K562 (cell line): ENCODE measurements around the gene FAM149A. TPM values are rescaled to one million over a fixed set of nuclear protein-coding genes. Genes with fewer than 3 reads are reported as not detected.

Experiments used
- ATAC-seq: fragments of 200-7000 bp; cut with Tn5 transposase; 3 replicates; pipeline ENCODE4 v1.9.1; 2020; ENCODE audit warnings: moderate library complexity
- BruUV-seq: library from RNA; stranded (reverse); fragments of 400-500 nt; replicated peaks from 2 replicates; lab custom pipeline; 2021; lab: Mats Ljungman, UMichigan
- CTCF ChIA-PET: fragments of 300-600 bp; formaldehyde crosslinking; extraction: SDS; loops from one replicate; lab custom pipeline; 2021; ENCODE audit warnings: low intra/inter-chr PET ratio; lab: Yijun Ruan, JAX
- POLR2A ChIA-PET: fragments of 300-600, 350-650 bp; sonication (Branson Sonifier 250); formaldehyde crosslinking; extraction: SDS; loops from one replicate; lab custom pipeline; 2021; ENCODE audit warnings: antibody characterized with exemption, inconsistent platforms; lab: Yijun Ruan, JAX
- DNase-seq, 4 experiments: peaks; one replicate each; pipeline versions ENCODE4 v3.0.0 to v3.0.0-alpha.2; 2011 to 2018; ENCODE audit warnings: low spot score in 3 of 4, mixed read lengths in 3 of 4; ENCODE audit errors: extremely low read depth in 1 of 4
- FAIRE-seq: peaks from 2 replicates; lab custom pipeline; 2011; peaks lifted over from hg19 to GRCh38; lab: Jason Lieb, UNC
- H2AFZ ChIP-seq: 2 replicates; pipeline ENCODE4 v1.6.0; 2011; ENCODE audit warnings: low read depth, low read length, control low read depth, inconsistent platforms
- H3K27ac ChIP-seq: fragments of 200-600 bp; 3 replicates; pipeline ENCODE4 v1.8.0; 2011; ENCODE audit warnings: low read depth, mild to moderate bottlenecking, control low read depth, inconsistent platforms, low read length, moderate library complexity, mixed read lengths; ENCODE audit errors: extremely low read depth
- H3K27me3 ChIP-seq, 2 experiments: fragments of 300-600 bp in 1 of 2; 2 replicates in 1 of 2; 3 replicates in 1 of 2; pipeline versions ENCODE4 v1.6.0 to v1.8.0; 2011; ENCODE audit warnings: inconsistent platforms in 2 of 2, low read length in 2 of 2, mild to moderate bottlenecking in 1 of 2, mixed read lengths in 1 of 2, moderate library complexity in 1 of 2; ENCODE audit not compliant: control insufficient read depth in 2 of 2, insufficient read depth in 2 of 2
- H3K36me3 ChIP-seq: fragments of 300-600 bp; 3 replicates; pipeline ENCODE4 v1.8.0; 2011; ENCODE audit warnings: mild to moderate bottlenecking, low read length, inconsistent platforms; ENCODE audit not compliant: control insufficient read depth, insufficient read depth
- H3K4me1 ChIP-seq, 2 experiments: fragments of 200-600 bp in 1 of 2; replicated peaks in 1 of 2; 2 replicates in 1 of 2; 3 replicates in 1 of 2; pipeline versions ENCODE4 v1.5.1 to v1.8.0; 2011; ENCODE audit warnings: inconsistent platforms in 2 of 2, low read length in 2 of 2, mild to moderate bottlenecking in 1 of 2, mixed read lengths in 1 of 2, moderate library complexity in 1 of 2; ENCODE audit not compliant: control insufficient read depth in 2 of 2, insufficient read depth in 2 of 2
- H3K4me2 ChIP-seq: 2 replicates; pipeline ENCODE4 v1.6.1; 2011; ENCODE audit warnings: low read length, control low read depth, inconsistent platforms, mixed read lengths; ENCODE audit not compliant: insufficient read depth
- H3K4me3 ChIP-seq: fragments of 200-600 bp; sonication (generic), shearing (Covaris generic); 2 replicates; pipeline ENCODE4 v1.5.1; 2016; ENCODE audit warnings: control low read depth, inconsistent platforms
- H3K79me2 ChIP-seq: fragments of 200-600 bp; 3 replicates; pipeline ENCODE4 v1.8.0; 2011; ENCODE audit warnings: low read length, inconsistent platforms; ENCODE audit not compliant: control insufficient read depth, insufficient read depth
- H3K9ac ChIP-seq, 2 experiments: 2 replicates each; pipeline versions ENCODE4 v1.6.0 to v1.6.1; 2011; ENCODE audit warnings: low read depth in 2 of 2, low read length in 2 of 2, control low read depth in 1 of 2, inconsistent platforms in 1 of 2, mild to moderate bottlenecking in 1 of 2, mixed read lengths in 1 of 2; ENCODE audit not compliant: insufficient read depth in 1 of 2
- H3K9me1 ChIP-seq: one replicate; pipeline ENCODE4 v1.6.0; 2011; ENCODE audit warnings: inconsistent platforms, mild to moderate bottlenecking, low read length, moderate library complexity; ENCODE audit not compliant: control insufficient read depth, insufficient read depth
- H3K9me3 ChIP-seq: replicated peaks from 2 replicates; pipeline ENCODE4 v1.5.1; 2011; ENCODE audit warnings: low read depth, low read length, inconsistent platforms; ENCODE audit not compliant: control insufficient read depth, insufficient read depth
- H4K20me1 ChIP-seq: replicated peaks from 2 replicates; pipeline ENCODE4 v1.6.1; 2011; ENCODE audit warnings: low read length, inconsistent platforms, mixed read lengths; ENCODE audit not compliant: control insufficient read depth, insufficient read depth
- ATF1 ChIP-seq, 2 experiments: fragments of 450-650 bp in 1 of 2; IDR thresholded peaks; 2 replicates each; pipeline ENCODE4 v1.6.1; 2016; ENCODE audit warnings: missing compliant biosample characterization in 1 of 2, missing genetic modification characterization in 1 of 2
- CBX2 ChIP-seq: fragments of 200-600 bp; sonication (generic); IDR thresholded peaks from one replicate; pipeline ENCODE4 v1.6.1; 2012; ENCODE audit warnings: mild to moderate bottlenecking, low read length, inconsistent platforms; ENCODE audit not compliant: insufficient read depth, poor library complexity, severe bottlenecking
- ETS1 ChIP-seq: conservative IDR thresholded peaks from 2 replicates; pipeline ENCODE4 v1.6.1; 2011; ENCODE audit warnings: low read depth, mild to moderate bottlenecking, low read length; ENCODE audit not compliant: control insufficient read depth
- FOS ChIP-seq: IDR thresholded peaks from 3 replicates; pipeline ENCODE4 v1.6.1; 2011; ENCODE audit not compliant: insufficient read length; ENCODE audit errors: extremely low read depth
- HINFP ChIP-seq: fragments of 450-650 bp; conservative IDR thresholded peaks from 2 replicates; pipeline ENCODE4 v1.6.1; 2016; ENCODE audit warnings: missing genetic modification characterization, low read depth, mild to moderate bottlenecking, control low read depth, missing compliant biosample characterization
- SMAD1 ChIP-seq: fragments of 150-350 bp; IDR thresholded peaks from 2 replicates; pipeline ENCODE4 v1.6.1; 2014; ENCODE audit warnings: low read length, low read depth; ENCODE audit not compliant: partially characterized antibody
- TEAD2 ChIP-seq: fragments of 450-650 bp; IDR thresholded peaks from 2 replicates; pipeline ENCODE4 v1.6.1; 2016; ENCODE audit warnings: missing genetic modification characterization, control low read depth, missing compliant biosample characterization
- ZFP1 ChIP-seq: fragments of 450-650 bp; formaldehyde crosslinking; IDR thresholded peaks from 2 replicates; pipeline ENCODE4 v1.4.0; 2020; ENCODE audit warnings: mild to moderate bottlenecking, mixed read lengths
- ZKSCAN3 ChIP-seq: fragments of 250-450 bp; sonication (Bioruptor Pico); IDR thresholded peaks from 2 replicates; pipeline ENCODE4 v1.4.0; 2020
- ZNF140 ChIP-seq: fragments of 250-450 bp; sonication (Bioruptor Pico); IDR thresholded peaks from 2 replicates; pipeline ENCODE4 v1.8.0; 2021; ENCODE audit warnings: moderate library complexity, mild to moderate bottlenecking, inconsistent platforms
- WGBS: fragments of 100-300 bp; shearing (Covaris generic); methylation state at CpG from one replicate; pipeline ENCODE4 v1.1.6; 2016; ENCODE audit warnings: low coverage, mixed read lengths; ENCODE audit not compliant: insufficient coverage; ENCODE audit errors: missing lambda C conversion rate; 5-methylcytosine and 5-hydroxymethylcytosine counted together
- in situ Hi-C: fragments of 300-500 bp; cut with MboI; formaldehyde crosslinking; loops from 4 replicates; pipeline ENCODE4 v1.15.0; 2018; ENCODE audit warnings: inconsistent platforms, mixed read lengths
- intact Hi-C: fragments of 100-400 bp; cut with micrococcal nuclease; formaldehyde crosslinking; loops from 2 replicates; pipeline ENCODE4 v1.14.2; 2022
- polyA plus RNA-seq, 8 experiments: library from polyadenylated mRNA; depleted of rRNA in 4 of 8; stranded (reverse) in 5 of 8; unstranded in 3 of 8; fragments of >200 nt; fragmentation: Nextera tagmentation in 2 of 8; fragmentation: Illumina TruSeq in 1 of 8; extraction: Ambion mirVana in 2 of 8; extraction: Trizol in 1 of 8; gene quantifications; 2 replicates each; pipeline versions ENCODE4 v1.2.1 to v1.2.3, GENCODE V29; 2011 to 2014; ENCODE audit warnings: inconsistent platforms in 1 of 8, missing spikeins in 1 of 8
- total RNA-seq, 7 experiments: library from RNA; depleted of rRNA in 6 of 7; stranded (reverse); fragments of >200 nt in 6 of 7; fragmentation: Illumina TruSeq in 2 of 7; extraction: Trizol in 2 of 7; gene quantifications; 2 replicates each; pipeline versions ENCODE4 v1.2.1 to v1.2.3, GENCODE V29; 2011 to 2021; ENCODE audit warnings: low replicate concordance in 1 of 7
- TF ChIP-seq, protein P1 (sequence below): fragments of 450-650 bp; formaldehyde crosslinking; IDR thresholded peaks from 2 replicates; pipeline ENCODE4 v1.4.0; 2020; ENCODE audit warnings: mild to moderate bottlenecking, moderate library complexity
- TF ChIP-seq, protein P2 (sequence below), 2 experiments: fragments of 250-450 bp in 1 of 2; fragments of 450-650 bp in 1 of 2; sonication (Bioruptor Pico) in 1 of 2; IDR thresholded peaks; 2 replicates each; pipeline versions ENCODE4 v1.6.1 to v1.8.0; 2016 to 2021; ENCODE audit warnings: mild to moderate bottlenecking in 2 of 2, moderate library complexity in 2 of 2, missing compliant biosample characterization in 1 of 2, missing genetic modification characterization in 1 of 2

FAM149A gene
- total and polyA plus RNA-seq, 9 of the 15 experiments (the other 6 are each of a cell fraction or from before 2014, with no cell fraction given), result not detected

DNA sequence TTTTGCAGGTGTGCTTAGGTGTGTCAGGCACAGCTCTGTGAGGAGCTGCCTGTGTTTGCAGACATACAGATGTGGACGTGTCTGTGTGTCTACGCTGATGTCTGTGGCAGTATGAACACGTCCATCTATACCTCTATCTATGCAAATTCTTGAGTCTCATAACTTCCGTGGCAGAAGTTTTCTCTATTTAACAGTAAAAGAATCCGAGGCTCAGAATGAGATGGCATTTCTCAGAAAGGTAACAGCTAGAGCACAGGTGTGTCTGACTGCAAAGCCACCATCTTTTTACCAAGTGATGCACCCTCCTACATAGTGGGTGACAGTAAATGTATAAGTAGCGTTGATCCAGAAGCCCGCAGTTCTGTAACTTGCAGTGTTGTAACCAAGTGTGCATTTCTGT lies 47.0 kb downstream of the FAM149A start:
- in situ Hi-C loops, result no loop called here
- H3K27me3 ChIP-seq, result peaks cover 18 to 53% of the 10 kb centered on the region in 2 experiments
- no peaks in the 10 kb centered on the region for H3K79me2 ChIP-seq
- FAIRE-seq, result no peak
- H2AFZ ChIP-seq, result no peak overlapping the region
- no peaks in the 10 kb centered on the region for H3K9me1 ChIP-seq
- H3K9ac ChIP-seq, result no peak overlapping the region
- H4K20me1 ChIP-seq, result 0 out of 2 replicates have a peak, but pooled peaks cover 4% of the 10 kb centered on the region
- H3K27ac ChIP-seq, result no peak overlapping the region
- CTCF ChIA-PET, result no interaction called here
- no peak for TF ChIP-seq ZKSCAN3 (CRISPR knock-in tag)
- TF ChIP-seq SMAD1, result no peak
- TF ChIP-seq FOS, result no peak
- TF ChIP-seq, protein P1, sequence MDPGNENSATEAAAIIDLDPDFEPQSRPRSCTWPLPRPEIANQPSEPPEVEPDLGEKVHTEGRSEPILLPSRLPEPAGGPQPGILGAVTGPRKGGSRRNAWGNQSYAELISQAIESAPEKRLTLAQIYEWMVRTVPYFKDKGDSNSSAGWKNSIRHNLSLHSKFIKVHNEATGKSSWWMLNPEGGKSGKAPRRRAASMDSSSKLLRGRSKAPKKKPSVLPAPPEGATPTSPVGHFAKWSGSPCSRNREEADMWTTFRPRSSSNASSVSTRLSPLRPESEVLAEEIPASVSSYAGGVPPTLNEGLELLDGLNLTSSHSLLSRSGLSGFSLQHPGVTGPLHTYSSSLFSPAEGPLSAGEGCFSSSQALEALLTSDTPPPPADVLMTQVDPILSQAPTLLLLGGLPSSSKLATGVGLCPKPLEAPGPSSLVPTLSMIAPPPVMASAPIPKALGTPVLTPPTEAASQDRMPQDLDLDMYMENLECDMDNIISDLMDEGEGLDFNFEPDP (CRISPR knock-in tag), result no peak
- TF ChIP-seq ETS1, result no peak
- no peak for TF ChIP-seq ZFP1 (CRISPR knock-in tag)
- TF ChIP-seq CBX2, result no peak
- TF ChIP-seq TEAD2 (tag), result no peak
- no peak for TF ChIP-seq ATF1 (CRISPR knock-in tag; IDR thresholded peaks at IDR 0.05)
- TF ChIP-seq ATF1 (tag; IDR thresholded peaks at IDR 0.05), result no peak
- TF ChIP-seq, protein P2, sequence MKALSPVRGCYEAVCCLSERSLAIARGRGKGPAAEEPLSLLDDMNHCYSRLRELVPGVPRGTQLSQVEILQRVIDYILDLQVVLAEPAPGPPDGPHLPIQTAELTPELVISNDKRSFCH (CRISPR knock-in tag; IDR thresholded peaks at IDR 0.05), result no peak
- TF ChIP-seq, protein P2 (tag; IDR thresholded peaks at IDR 0.05), result no peak
- no peak for TF ChIP-seq ZNF140 (CRISPR knock-in tag)
- no peak for TF ChIP-seq HINFP (tag)
- TF ChIP-seq, all 486 proteins: peak for 0
- POLR2A ChIA-PET, result no interaction called here
- no peaks in the 10 kb centered on the region for H3K36me3 ChIP-seq
- H3K4me3 ChIP-seq, result no peak overlapping the region
- 4% methylated on average over 7 of the region's 7 CpGs for WGBS
- no peak overlapping the region for H3K4me2 ChIP-seq
- H3K9me3 ChIP-seq, result no peaks in the 10 kb centered on the region
- H3K4me1 ChIP-seq, result no peaks in the 10 kb centered on the region
- intact Hi-C loops, result no loop called here
- no TSS peak for BruUV-seq
- ATAC-seq (no peak), DNase-seq (no peak)
